BE2C (cell line): ENCODE results near the gene MTAP.

Experiments
- DNase-seq: peaks from one replicate; pipeline ENCODE4 v3.0.0-alpha.2; 2020
- H3K27me3 ChIP-seq: fragments of 250-450 bp; sonication (Bioruptor Pico); 2 replicates; pipeline ENCODE4 v1.5.1; 2020; ENCODE audit warnings: mild to moderate bottlenecking
- H3K36me3 ChIP-seq: fragments of 250-450 bp; sonication (Bioruptor Pico); 2 replicates; pipeline ENCODE4 v1.5.1; 2020; ENCODE audit warnings: mild to moderate bottlenecking
- H3K4me1 ChIP-seq: fragments of 250-450 bp; sonication (Bioruptor Pico); 2 replicates; pipeline ENCODE4 v1.5.1; 2020
- H3K4me3 ChIP-seq: 2 replicates; pipeline ENCODE4 v1.5.1; 2011; ENCODE audit warnings: low read depth, low read length
- H3K9me3 ChIP-seq: fragments of 250-450 bp; sonication (Bioruptor Pico); 2 replicates; pipeline ENCODE4 v1.5.1; 2020
- CTCF ChIP-seq: IDR thresholded peaks from 2 replicates; pipeline ENCODE4 v1.5.1; 2012; ENCODE audit warnings: mild to moderate bottlenecking, low read depth, low read length

The MTAP gene

GRCh38 chr9:21810388-21810787 is 8.0 kb downstream of the MTAP start:
- Histone ChIP-seq H3K4me3 (no peak overlapping the region), H3K4me1 (peaks cover 19% of the 10 kb centered on the region), H3K27me3 (no peaks in the 10 kb centered on the region), H3K36me3 (peaks cover 74% of the 10 kb centered on the region), H3K9me3 (no peaks in the 10 kb centered on the region)
- no peak for TF ChIP-seq CTCF
- DNase-seq = no peak

- Histone ChIP-seq H3K9me3 (no peaks in the 10 kb centered on the region), H3K27me3 (no peaks in the 10 kb centered on the region), H3K36me3 (peaks cover 75% of the 10 kb centered on the region), H3K4me3 (no peak overlapping the region), H3K4me1 (peaks cover 19% of the 10 kb centered on the region)
- no peak for TF ChIP-seq CTCF
- DNase-seq = no peak
Measured at GRCh38 chr9:21810881-21811280, 8.4 kb downstream of the MTAP start.

GRCh38 chr9:21811914-21812313 is 9.5 kb downstream of the MTAP start:
- no peak for DNase-seq
- Histone ChIP-seq H3K9me3 (no peaks in the 10 kb centered on the region), H3K4me1 (peaks cover 19% of the 10 kb centered on the region), H3K36me3 (peaks cover 79% of the 10 kb centered on the region), H3K27me3 (no peaks in the 10 kb centered on the region), H3K4me3 (no peak overlapping the region)
- TF ChIP-seq CTCF = no peak

- Histone ChIP-seq H3K27me3 (no peaks in the 10 kb centered on the region), H3K9me3 (no peaks in the 10 kb centered on the region), H3K36me3 (peaks cover 79% of the 10 kb centered on the region), H3K4me3 (no peak overlapping the region), H3K4me1 (peaks cover 19% of the 10 kb centered on the region)
- no peak for TF ChIP-seq CTCF
- no peak for DNase-seq
Measured at GRCh38 chr9:21812415-21812814, 10.0 kb downstream of the MTAP start.

- peaks cover 79% of the 10 kb centered on the region for H3K36me3 ChIP-seq
- DNase-seq = peak; percentile 72
- TF ChIP-seq CTCF = peak; percentile 92
Measured at GRCh38 chr9:21812946-21813568, 10.6 kb downstream of the MTAP start.

GRCh38 chr9:21813575-21814473 is 11.4 kb downstream of the MTAP start:
- no peaks in the 10 kb centered on the region for H3K9me3 ChIP-seq
- DNase-seq = peak; percentile 65
- H3K36me3 ChIP-seq = peaks cover 80% of the 10 kb centered on the region
- H3K27me3 ChIP-seq = no peaks in the 10 kb centered on the region
- H3K4me1 ChIP-seq = peaks cover 17% of the 10 kb centered on the region
- H3K4me3 ChIP-seq = no peak overlapping the region
- TF ChIP-seq CTCF = peak; percentile 80

More at GRCh38 chr9:21812946-21813568, 10.6 kb downstream of the MTAP start:
- no peaks in the 10 kb centered on the region for H3K27me3 ChIP-seq
- peaks cover 19% of the 10 kb centered on the region for H3K4me1 ChIP-seq
- no peak overlapping the region for H3K4me3 ChIP-seq
- H3K9me3 ChIP-seq = no peaks in the 10 kb centered on the region
